Subcutaneous preadipocyte (primary cell): Measurements from ENCODE around the gene PPCDC. TPM values are rescaled to one million over a fixed set of nuclear protein-coding genes. Genes with fewer than 3 reads are reported as not detected.

Experiments used
- small RNA-seq: library from RNA; depleted of rRNA; stranded (forward); fragments of <200 nt; gene quantifications from one replicate; pipeline ENCODE3, GENCODE V24; 2012
- total RNA-seq: library from RNA; depleted of rRNA; stranded (reverse); fragments of >200 nt; gene quantifications from 2 replicates; pipeline ENCODE4 v1.2.3, GENCODE V29; 2012

Gene PPCDC
- 9.2 and 10.4 TPM in 2 replicates for total RNA-seq

GRCh38 chr15:75023181-75023871 is at the start of gene PPCDC:
Gene PPCDC (plus strand): TSS chr15:75023590. CDS start chr15:75028319, 4,729 bp downstream.

GRCh38 chr15:74995182-74995778 is 28.1 kb upstream of the PPCDC start, which contains the start of gene SCAMP5:
Gene SCAMP5 (plus strand): TSS chr15:74995563. CDS start chr15:75011840, 16,277 bp downstream.

Small RNA genes within 50 kb of the gene (small RNA-seq; reads per million reads assigned to genes)
- not detected for gene AC015720.1
- gene RF00019, result not detected

Other genes with a start within 250 kb of the PPCDC start
- gene CSK, start 241.5 kb upstream of the PPCDC start, total RNA-seq, result 31.6 and 42.6 TPM in 2 replicates
- not detected in 2 replicates for gene LMAN1L, start 210.8 kb upstream of the PPCDC start, total RNA-seq
- gene CPLX3, start 197.0 kb upstream of the PPCDC start, total RNA-seq, result not detected in 2 replicates
- 14.3 and 18.8 TPM in 2 replicates for gene ULK3, start 180.4 kb upstream of the PPCDC start, total RNA-seq
- gene SCAMP2, start 150.2 kb upstream of the PPCDC start, total RNA-seq, result 19.5 and 20.7 TPM in 2 replicates
- gene MPI, start 133.5 kb upstream of the PPCDC start, total RNA-seq, result 51.0 and 63.2 TPM in 2 replicates
- 30.9 and 33.2 TPM in 2 replicates for gene FAM219B, start 116.7 kb upstream of the PPCDC start, total RNA-seq
- gene COX5A, start 85.5 kb upstream of the PPCDC start, total RNA-seq, result 50.2 and 55.5 TPM in 2 replicates
- 13.6 and 17.0 TPM in 2 replicates for gene RPP25, start 66.8 kb upstream of the PPCDC start, total RNA-seq
- 0.59 and 1.1 TPM in 2 replicates for gene SCAMP5, start 28.0 kb upstream of the PPCDC start, total RNA-seq
- 5.9 and 8.0 TPM in 2 replicates for gene C15orf39, start 178.3 kb downstream of the PPCDC start, total RNA-seq
- gene GOLGA6C, start 234.7 kb downstream of the PPCDC start, total RNA-seq, result not detected in 2 replicates